ENCODE data around the gene GPR31.
"Not testable (repeated sequence)": the region's sequence is repeated elsewhere in the genome, so short reads cannot be mapped to it uniquely, and the experiment has no call there.

- not testable (repeated sequence) for TF ChIP-seq ELK4 (IDR thresholded peaks at IDR 0.05; ENCODE audit: borderline replicate concordance, low read depth, low read length); CTCF (tag by site-specific recombination; IDR thresholded peaks at IDR 0.05); ZBTB1 (tag by site-specific recombination; IDR thresholded peaks at IDR 0.05); ZNF354C (tag by site-specific recombination; IDR thresholded peaks at IDR 0.05; ENCODE audit: borderline replicate concordance, low read depth); ZNF530 (tag by site-specific recombination; IDR thresholded peaks at IDR 0.05; ENCODE audit: low read depth)
Measured at GRCh38 chr6:167168296-167168695, 10.5 kb upstream of the GPR31 start.
